ENCODE results near the gene RFX8.
A peak's percentile ranks its signal among the peaks of the same experiment; 100 is the strongest.
"Not testable (repeated sequence)": the region's sequence is repeated elsewhere in the genome, so short reads cannot be mapped to it uniquely, and the experiment has no call there.

The RFX8 gene

DNA sequence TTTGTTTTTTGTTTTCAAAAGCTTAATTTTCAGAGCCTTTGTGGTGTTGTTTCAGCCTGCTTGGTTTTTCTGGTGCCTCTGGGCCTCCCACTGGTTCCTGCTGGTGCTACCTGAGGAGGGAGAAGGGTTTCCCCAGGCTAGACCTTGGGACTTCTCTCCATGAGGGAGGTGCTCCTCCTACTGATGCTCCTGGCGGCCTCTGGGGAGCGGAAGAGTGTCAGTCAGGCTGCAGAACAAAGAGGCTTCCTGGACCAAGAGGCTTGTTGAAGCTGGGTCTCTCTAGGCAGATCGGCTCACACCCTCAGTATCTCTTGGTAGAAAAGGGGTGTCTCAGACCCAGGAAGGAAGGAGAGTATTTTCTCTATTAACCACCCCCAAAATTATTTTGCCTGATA is 32.2 kb downstream of the RFX8 start:
- no peak for DNase-seq (ENCODE audit: low read depth in 2 of 2, low spot score in 1 of 2)

DNA sequence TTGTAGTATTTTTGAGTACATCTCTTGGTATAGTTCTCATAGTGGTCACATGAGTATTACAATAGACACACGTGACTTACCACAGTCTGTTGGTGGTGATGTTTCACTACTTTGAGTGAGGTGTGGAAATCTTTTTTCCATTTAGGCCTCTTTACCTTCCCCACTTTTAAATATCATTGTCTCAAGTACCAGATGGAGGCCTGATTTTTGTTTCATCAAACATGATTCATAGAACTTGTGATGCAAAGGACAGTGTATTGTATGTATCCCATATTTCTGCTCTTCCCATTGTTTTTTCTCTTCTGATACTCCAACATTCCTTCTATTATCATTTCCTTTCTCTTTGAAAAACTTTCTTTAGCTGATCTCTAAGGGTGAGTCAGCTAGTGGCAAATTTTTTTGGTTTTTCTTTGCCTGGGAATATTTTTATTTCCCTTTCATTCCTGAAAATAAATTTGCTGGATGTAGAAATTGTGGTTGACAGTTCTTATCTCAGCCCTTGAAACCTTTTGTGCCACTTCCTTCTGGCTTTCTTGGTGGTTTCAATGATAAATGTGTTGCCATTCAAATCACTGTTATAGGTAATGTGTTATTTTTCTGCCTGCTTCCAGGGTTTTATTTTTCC is 32.8 kb downstream of the RFX8 start:
- DNase-seq (ENCODE audit: low read depth in 2 of 2, low spot score in 1 of 2), result no peak

DNA sequence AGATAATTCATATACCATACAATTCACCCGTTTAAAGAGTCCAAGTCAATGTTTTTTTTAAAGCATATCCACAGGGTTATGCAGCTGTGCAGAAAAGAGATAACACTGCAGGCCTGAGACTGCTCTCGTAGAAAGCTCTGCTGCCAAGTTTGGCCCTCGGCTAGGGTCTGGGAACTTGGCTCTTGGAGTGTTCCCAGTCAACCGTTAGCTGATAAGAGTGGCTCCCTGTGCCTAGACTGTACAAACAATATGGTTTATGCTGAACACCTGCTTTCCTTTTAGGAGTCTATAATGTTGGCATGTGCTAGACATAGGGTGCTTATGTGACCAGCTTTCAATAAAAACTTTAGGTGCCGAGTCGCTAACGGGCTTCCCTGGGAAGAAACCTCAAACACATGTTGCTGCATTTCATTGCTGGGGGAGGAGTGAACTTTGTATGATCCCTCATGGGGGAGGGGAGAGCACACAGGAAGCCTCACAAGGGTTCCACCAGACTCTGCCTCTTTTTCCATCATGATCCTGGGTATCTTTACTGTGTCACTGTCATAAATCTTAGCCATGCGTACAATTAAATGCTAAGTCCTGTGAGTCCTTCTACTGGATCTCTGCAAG is 34.7 kb downstream of the RFX8 start:
- no peak for DNase-seq (ENCODE audit: low read depth in 2 of 2, low spot score in 1 of 2)

DNA sequence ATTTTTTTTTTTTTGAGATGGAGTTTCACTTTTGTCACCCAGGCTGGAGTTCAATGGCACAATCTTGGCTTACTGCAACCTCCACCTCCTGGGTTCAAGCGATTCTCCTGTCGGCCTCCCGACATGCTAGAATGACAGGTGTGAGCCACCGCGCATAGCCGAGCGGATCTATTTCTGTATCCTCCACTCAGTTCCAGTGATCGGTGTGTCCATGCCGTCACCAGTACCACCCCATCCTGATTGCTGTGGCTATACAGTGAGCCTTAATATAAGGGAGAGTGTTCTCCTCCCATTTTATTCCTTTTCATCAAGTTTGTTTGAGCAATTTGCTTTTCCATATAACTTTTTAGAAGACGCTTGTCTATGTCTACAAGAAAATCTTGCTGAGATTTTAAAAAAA is 35.2 kb downstream of the RFX8 start:
- no peak for DNase-seq (ENCODE audit: low read depth in 2 of 2, low spot score in 1 of 2)

DNA sequence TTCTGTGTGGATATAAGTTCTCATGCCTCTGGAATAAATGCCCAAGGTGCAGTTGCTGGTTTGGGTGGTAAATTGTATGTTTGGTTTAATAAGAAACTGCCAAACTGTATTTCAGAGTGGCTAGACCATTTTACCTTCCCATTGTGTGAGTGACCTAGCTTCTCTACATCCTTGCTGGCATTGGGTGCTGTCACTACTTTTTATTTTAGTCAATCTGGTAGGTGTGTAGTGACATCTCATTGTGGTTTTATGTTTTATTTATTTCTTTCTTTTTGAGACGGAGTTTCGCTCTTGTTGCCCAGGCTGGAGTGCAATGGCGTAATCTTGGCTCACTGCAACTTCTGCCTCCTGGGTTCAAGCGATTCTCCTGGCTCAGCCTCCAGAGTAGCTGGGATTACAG is 36.4 kb downstream of the RFX8 start:
- DNase-seq (ENCODE audit: low read depth in 2 of 2, low spot score in 1 of 2), result not testable (repeated sequence)

DNA sequence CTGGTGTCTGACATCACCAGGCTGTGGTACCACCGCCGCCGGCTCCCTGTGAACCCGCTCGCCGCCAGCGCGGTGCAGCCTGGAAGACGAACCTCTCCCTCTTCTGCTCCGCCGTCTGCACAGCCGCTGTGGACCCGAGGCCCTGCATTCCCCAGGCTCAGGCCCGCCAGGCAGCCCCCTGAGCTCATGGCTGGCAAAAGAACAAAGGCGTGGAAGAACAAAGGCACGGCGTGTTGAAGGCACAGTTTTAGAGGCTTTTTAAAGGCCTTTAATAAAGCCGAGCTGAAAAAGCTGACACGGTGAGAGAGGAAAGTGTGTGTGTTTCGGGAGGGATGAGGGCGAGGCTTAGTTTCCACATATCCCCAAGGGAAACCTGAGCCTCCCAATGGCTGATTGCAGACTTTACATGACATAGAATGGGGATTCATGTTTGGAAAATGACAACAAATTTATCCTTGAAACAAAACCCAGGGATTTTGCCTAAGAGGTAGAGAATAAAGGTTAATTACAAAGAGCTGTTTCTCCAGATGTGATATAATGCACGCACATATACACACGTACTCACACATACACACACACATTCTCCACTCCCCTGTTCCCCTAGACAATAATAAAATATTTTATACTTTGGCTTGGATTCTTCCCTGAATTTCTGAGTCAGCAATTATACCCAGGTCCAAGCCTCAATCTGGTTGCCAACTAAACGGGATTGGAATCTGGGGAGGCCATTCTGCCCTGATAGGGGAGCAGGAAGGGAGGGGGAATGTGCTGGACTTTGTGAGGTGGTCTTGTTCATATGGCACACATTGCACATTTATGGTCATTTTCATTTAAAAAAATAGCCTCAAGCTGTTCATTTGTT is 39.7 kb downstream of the RFX8 start:
- DNase-seq (ENCODE audit: low read depth in 2 of 2, low spot score in 1 of 2), result no peak

DNA sequence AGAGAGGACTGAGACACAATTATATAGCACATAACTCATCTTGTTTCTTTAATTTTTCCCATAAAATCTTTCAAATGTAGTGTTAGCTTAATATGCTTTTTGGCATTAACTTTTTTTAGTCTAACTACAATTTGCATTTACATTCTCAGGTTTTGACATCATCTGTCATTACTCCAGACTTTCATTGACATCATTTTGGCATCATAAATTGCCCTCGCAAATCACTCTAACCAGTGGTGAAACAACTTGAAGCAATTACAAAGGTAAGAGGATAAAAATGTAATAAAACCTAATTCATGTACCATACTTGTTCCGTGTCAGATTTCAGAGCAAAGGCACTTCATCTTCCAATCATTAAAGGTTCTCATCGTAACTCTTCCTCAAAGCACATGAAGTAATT is 41.4 kb downstream of the RFX8 start:
- DNase-seq (ENCODE audit: low read depth in 2 of 2, low spot score in 1 of 2), result no peak

DNA sequence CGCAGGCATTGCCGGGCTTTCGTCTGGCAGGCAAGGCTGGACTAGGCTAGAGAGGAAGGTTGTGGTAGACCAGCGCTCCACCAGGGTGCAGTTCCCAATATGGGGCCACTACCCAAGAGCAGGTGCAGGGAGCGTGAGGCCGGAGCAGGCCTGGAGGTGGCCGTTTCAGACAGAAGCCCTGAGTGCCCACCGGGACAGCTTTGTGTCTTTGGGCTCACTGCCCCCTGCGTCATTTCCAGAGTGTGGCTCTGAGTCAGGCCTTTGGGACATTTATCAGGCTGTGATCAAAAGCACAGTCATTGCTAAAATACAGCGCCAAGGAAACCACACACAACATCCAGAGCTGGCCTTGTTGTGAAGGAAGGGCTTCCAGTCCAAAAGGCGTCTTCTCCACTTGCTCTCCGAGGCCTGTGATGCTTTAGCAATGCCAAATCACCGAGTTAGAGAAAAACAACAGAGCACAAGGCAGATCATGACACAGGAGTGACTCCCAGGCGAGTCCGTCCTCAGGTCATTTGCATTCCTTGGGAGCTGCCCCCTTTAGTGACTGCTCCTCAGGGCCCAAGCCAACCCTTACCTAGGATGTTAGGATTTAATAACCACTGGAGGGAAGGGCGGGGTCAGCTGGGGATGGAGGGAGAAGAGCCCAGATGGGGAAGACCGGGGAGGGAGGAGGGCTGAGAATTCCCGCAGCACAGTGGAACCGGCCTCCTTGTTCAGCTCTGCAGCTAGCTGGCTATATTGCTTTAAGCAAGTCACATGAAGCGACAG is 42.3 kb downstream of the RFX8 start:
- no peak for DNase-seq (ENCODE audit: low read depth in 2 of 2, low spot score in 1 of 2)

DNA sequence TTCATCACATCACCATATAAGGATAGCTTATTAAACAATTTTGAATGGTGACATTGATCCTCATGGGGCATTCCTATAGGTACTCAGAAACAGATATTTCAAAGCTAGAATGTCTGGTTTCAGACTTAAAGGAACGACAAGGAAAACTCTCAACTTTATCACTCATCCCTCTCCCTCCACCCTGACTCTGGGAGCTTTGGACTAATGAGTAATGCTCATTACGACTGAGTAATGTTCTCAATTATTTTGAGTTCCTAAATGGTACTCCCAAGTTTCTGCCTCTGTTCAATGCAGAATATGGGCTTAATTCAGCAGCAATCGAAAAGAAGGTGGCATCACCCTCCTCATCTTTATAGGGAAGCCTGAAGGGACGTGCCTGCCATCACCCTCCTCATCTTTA is 43.4 kb downstream of the RFX8 start:
- no peak for DNase-seq (ENCODE audit: low read depth in 2 of 2, low spot score in 1 of 2)

DNA sequence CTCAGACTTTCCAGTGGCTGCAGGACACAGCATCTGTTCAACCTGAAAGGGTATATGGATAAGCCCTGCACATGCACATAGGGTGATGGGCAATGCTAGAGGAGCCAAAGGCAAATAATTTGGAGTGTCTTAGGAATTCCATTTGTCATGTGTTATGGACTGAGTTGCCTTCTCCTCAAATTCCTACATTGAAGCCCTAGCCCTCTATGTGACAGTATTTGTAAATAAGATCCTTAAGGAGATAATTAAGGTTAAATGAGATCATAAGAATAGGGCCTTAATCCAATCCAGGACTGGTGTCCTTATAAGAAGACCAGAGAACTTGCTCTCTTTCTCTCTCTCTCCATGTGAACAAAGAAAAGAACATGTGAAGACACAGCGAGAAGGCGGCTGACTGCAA is 44.8 kb downstream of the RFX8 start:
- DNase-seq (ENCODE audit: low read depth in 2 of 2, low spot score in 1 of 2), result no peak

DNA sequence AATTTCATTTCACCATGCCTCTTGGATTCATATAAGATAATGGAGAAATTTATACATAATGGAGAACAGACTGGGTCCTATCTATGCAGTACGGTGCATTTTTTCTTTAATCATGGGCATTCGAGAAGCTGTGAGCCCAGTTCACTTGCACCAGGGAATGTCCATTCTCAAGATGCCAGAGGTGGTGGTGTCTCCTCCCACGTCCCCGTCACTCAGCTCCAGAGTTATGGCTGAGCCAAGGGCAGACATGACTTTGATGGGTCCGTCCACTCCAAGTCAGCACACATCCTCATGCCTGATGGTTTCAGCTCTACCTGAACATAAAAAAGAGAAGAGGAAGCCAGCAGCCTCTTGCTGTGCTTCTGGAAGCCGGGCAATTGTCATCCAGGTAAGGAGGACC is 45.5 kb downstream of the RFX8 start:
- no peak for DNase-seq (ENCODE audit: low read depth in 2 of 2, low spot score in 1 of 2)

DNA sequence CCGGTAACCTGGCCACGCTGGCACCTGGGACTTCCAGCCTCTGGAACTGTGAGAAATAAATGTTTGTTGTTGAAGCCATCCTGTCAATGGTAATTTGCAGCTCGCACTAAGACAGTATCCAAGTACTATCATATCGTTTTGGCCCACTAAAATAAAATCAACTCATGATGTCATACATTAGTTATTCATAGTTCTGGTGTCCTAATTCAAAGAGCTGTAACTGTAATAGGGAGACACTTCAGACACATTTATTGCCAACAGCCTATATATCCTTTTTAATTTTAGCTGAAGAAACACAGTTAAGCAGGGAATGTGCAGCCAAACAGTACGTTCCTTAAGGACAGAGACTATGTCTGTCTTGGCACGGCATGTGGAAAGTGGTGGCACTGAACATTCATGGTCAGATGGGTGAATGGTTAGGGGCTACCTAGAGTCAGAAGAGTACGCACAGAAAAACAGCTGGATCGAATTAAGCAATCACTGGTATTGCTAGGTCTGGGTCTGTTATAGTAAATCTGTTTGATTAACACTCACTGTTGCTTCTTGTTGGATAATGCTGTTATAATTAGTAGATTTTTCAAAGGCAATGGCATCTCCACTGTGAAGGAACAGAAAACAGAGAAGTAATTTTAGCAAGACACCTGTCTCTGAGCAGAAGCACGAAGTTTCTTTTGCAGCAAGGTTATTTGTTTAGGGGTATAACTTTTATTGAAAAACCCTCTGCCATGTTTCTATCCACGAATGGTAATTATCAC is 46.3 kb downstream of the RFX8 start:
- no peak for DNase-seq (ENCODE audit: low read depth in 2 of 2, low spot score in 1 of 2)

DNA sequence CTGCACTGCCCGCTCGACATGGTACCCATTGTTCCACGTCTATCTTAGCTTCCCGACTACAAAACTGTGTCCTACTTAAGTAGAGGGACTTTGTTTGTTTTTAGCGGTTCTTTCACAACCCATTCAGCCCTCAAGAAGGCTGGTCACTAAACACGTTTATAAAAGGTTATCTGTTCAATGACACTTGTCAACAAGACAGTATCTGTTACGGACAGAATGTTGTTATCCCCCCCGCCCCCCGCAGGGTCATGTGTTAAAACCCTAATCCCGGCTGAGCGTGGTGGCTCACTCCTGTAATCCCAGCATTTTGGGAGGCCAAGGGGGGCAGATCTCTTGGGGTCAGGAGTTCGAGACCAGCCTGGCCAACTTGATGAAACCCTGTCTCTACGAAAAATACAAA is 47.2 kb downstream of the RFX8 start:
- DNase-seq (ENCODE audit: low read depth in 2 of 2, low spot score in 1 of 2), result no peak

DNA sequence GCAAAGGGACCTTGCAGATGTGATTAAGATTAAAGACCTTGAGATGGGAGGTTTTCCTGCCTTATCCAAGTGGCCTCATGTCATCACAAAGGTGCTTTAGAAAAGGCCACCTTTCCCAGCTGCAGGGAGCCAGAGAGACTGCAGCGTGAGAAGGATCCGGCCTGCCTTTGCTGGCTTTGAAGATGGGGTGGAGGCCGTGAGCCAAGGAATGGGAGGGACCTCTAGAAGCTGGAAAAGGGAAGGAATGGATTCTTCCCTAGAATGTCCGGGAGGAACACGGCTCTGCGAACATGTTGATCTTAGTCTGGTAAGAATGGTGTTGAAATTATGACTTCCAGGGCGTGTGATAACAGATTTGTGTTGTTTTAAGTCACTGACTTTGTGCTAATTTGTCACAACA is 47.7 kb downstream of the RFX8 start:
- no peak for DNase-seq (ENCODE audit: low read depth in 2 of 2, low spot score in 1 of 2)

DNA sequence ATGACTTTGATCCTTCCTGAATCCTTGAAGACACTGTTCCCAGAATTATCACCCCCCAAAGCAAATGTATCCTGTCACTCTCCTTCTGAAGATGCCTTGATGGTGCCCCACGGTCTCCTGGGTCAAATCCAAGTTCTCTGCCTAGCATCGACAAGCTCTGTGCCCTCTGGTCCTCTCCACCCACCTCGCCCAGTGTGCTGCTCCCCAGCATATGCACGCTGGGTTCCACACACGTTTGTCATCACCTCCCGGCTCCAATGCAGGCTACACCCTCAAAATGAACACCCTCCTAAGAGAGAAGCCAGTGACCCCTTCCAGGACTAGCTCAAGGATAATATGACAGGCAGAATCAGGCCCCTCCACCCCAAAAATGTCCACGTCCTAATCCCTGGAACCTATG is 48.1 kb downstream of the RFX8 start:
- DNase-seq (ENCODE audit: low read depth in 2 of 2, low spot score in 1 of 2), result no peak

DNA sequence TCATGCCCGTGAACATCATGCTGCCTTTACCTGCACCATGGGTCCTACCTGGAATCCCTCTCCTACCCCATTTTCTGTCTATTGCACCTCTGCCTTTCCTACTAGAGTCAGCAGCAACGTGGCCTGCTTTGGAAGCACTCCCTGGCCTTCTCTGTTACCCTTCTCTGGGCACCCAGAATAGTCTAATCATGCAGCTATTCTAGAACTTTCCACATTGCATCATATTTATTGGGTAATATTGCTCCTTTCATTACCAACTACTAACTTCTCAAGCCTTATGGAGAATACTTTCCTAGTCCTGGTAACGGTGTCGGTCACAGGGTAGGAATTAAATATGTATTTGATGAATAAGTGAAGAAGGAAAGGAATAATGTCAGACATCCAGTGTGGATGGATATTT is 54.3 kb downstream of the RFX8 start:
- DNase-seq (ENCODE audit: low read depth in 2 of 2, low spot score in 1 of 2), result no peak

DNA sequence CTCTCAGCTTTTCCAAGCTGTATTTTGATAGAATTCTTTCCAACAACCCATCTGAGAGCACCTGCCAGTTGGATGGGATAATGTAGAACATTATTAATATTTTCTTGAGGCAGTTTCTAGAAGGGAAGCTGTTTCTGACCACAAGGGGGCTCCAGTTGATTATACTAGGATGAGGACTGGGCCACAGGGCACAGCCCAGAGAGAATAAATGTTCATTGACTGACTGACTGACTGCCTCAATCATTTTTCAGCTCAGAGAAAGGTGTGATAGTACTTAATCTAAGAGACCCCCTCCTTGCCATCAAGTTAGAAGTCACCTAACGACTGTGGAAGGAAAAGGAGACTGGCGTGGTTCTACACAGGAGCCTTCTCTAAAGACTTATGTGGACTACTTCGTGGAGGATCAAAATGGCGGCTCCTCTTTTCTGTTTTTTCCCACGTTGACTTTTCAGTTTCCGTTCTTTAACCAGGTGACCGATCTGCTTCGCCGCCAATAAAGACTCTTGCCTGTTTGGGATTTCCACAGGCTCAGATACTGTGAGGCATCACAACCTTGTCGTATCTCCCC is 55.7 kb downstream of the RFX8 start:
- peak; percentile 2 to 35 for DNase-seq (ENCODE audit: low read depth in 2 of 2, low spot score in 1 of 2)

DNA sequence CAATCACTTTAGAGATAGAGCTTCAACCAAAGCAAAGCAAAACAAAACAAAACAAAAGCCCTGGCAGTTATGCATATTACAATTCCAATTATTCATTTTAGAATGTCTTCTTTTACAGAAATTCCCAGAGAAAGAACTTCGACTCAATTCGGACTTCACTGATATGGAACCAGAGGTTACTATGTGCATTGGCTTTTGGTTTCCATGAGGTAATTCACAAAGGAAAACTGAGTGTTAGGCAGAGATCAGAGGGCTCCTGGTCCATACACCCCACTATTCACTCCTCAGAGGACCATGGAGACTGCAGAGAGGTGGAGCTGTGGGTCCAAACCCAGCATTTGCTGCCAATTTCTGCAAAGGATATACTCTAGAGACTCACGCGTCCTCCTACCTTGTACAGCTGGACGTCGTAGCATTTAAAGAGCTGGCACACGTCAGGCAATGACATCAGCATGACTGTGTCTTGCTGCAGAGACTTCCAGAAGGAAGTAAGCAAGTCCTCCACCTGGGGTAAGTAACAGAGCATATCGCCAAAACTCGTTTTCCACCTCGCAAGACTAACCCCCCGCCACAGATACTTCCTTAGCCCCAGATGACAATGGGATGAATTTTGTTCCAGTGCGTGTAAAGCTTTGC is 56.3 kb downstream of the RFX8 start:
- DNase-seq (ENCODE audit: low read depth in 2 of 2, low spot score in 1 of 2), result no peak

DNA sequence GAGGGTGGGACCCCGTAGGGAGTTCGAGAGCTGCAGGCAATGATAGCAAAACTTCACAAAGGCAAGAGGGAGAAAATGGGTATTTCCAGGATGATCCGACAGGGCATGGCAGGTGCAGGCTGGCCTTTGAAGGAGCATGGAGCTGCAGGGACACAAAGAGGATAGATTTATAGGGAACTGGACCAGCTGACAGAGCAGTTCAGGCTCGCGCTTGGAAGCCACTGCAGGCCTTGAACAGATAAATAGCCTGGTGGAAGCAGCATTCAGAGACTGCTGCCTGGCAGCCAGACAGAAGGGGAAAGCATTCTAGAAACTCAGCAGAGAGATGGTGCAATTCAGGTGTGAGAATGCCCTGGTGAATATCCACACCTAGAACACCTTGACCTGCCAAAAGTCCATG is 58.3 kb downstream of the RFX8 start:
- DNase-seq (ENCODE audit: low read depth in 2 of 2, low spot score in 1 of 2), result no peak

DNA sequence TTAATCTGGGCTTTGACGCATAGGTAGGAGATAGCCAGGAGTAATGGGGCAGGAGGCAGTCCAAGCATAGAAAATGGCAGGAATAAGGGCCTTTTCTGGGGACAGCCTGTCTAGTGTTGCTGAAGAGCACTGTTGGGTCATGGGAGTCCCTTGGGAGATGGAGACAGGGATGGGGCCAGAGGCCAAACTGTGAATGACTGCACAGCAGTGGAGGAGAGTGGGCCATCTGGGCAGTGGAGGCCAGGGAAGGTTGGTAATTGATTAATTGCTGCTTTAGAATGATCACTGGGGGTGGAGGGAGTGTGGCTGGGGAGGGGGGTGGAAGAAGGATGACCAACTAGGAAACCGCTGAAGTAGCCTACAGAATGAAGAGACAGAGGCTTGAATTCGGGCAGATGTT is 59.0 kb downstream of the RFX8 start:
- no peak for DNase-seq (ENCODE audit: low read depth in 2 of 2, low spot score in 1 of 2)
